Left lung (tissue), 10 donors: ENCODE results near the gene SDK1. TPM values are rescaled to one million over a fixed set of nuclear protein-coding genes. Genes with fewer than 3 reads are reported as not detected.
A peak's percentile ranks its signal among the peaks of the same experiment; 100 is the strongest.

ENCODE experiments used
- ATAC-seq: fragments of 200-7000 bp; cut with Tn5 transposase; one replicate; pipeline ENCODE4 v1.9.1; 2020; ENCODE audit warnings: moderate library complexity
- DNase-seq, 4 donors: peaks; one replicate each; pipeline ENCODE4 v3.0.0-alpha.2; 2013 to 2020
- H3K27ac ChIP-seq, 2 donors: fragments of 200-600 bp; sonication (generic) in 1 of 2; one replicate each; pipeline versions ENCODE4 v1.5.0 to v1.8.0; 2020 to 2021
- H3K27me3 ChIP-seq, 2 donors: fragments of 200-600 bp; sonication (generic) in 1 of 2; one replicate each; pipeline versions ENCODE4 v1.5.0 to v1.8.0; 2020 to 2021
- H3K36me3 ChIP-seq, 2 donors: fragments of 200-600 bp; sonication (generic) in 1 of 2; one replicate each; pipeline versions ENCODE4 v1.5.0 to v1.8.0; 2020 to 2021
- H3K4me1 ChIP-seq, 2 donors: fragments of 200-600 bp; one replicate each; pipeline ENCODE4 v1.8.0; 2021
- H3K4me3 ChIP-seq, 2 donors: fragments of 200-600 bp; sonication (generic) in 1 of 2; one replicate each; pipeline versions ENCODE4 v1.5.0 to v1.8.0; 2020 to 2021; ENCODE audit warnings: mild to moderate bottlenecking in 1 of 2
- H3K9me3 ChIP-seq, 2 donors: fragments of 200-600 bp; sonication (generic) in 1 of 2; one replicate each; pipeline versions ENCODE4 v1.5.0 to v1.8.0; 2020 to 2021
- intact Hi-C, 2 donors: fragments of 100-400 bp; cut with DNase I; formaldehyde crosslinking; loops; one replicate each; pipeline versions ENCODE4 v1.11.2 to v1.14.2; 2022
- polyA plus RNA-seq, 6 donors: library from polyadenylated mRNA; unstranded; fragments of 120-200 nt; gene quantifications; one replicate each; pipeline ENCODE4 v1.2.1, GENCODE V29; 2013; ENCODE audit not compliant: insufficient read length in 6 of 6
- total RNA-seq, 2 donors: library from RNA; stranded (reverse); fragmentation: NEBNext Ultra II Directional; extraction: Animal tissue kit (Norgen Biotek cat#: 25700); gene quantifications; one replicate each; pipeline ENCODE4 v1.2.1, GENCODE V29; 2021
- TF ChIP-seq, protein P1 (sequence below), 2 donors: fragments of 200-600 bp; sonication (generic) in 1 of 2; IDR thresholded peaks; one replicate each; pipeline versions ENCODE4 v1.5.0 to v1.8.0; 2021; ENCODE audit warnings: antibody characterized with exemption in 2 of 2
- donor health status: DM: no; HTN: yes; CAD: no.
- donor health status: DM: no; HTN: no; CAD: no.

The SDK1 gene
- total and polyA plus RNA-seq, 8 donors: 5.5 to 17.6 (median 13.0) TPM

DNA sequence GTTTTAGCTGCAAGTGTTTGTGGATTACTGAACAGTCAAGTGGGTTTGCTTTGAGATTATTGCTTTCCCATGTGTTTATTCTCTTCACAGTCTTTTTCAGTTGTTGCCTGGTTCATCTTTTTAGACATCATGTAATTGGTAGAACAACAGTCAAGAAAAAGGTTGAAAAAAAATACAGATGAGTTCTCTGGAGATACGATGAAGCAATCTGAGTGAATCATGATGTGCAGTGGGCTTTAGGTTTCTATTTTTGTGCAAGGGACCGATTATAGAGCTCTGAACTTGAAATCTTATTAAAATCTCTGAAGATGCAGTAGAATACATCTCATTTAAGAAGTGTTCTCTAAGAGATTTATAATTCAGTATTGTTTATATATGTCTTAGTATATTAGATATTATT, 145.7 kb downstream of the SDK1 start:
- intact Hi-C loops: no loop called here
- no peaks in the 10 kb centered on the region for H3K27me3 ChIP-seq
- no peak overlapping the region for H3K4me3 ChIP-seq
- TF ChIP-seq, protein P1, sequence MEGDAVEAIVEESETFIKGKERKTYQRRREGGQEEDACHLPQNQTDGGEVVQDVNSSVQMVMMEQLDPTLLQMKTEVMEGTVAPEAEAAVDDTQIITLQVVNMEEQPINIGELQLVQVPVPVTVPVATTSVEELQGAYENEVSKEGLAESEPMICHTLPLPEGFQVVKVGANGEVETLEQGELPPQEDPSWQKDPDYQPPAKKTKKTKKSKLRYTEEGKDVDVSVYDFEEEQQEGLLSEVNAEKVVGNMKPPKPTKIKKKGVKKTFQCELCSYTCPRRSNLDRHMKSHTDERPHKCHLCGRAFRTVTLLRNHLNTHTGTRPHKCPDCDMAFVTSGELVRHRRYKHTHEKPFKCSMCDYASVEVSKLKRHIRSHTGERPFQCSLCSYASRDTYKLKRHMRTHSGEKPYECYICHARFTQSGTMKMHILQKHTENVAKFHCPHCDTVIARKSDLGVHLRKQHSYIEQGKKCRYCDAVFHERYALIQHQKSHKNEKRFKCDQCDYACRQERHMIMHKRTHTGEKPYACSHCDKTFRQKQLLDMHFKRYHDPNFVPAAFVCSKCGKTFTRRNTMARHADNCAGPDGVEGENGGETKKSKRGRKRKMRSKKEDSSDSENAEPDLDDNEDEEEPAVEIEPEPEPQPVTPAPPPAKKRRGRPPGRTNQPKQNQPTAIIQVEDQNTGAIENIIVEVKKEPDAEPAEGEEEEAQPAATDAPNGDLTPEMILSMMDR (IDR thresholded peaks at IDR 0.05): no peak
- ATAC-seq: no peak
- H3K9me3 ChIP-seq: peaks cover 0 to 19% of the 10 kb centered on the region in 2 donors
- H3K27ac ChIP-seq: no peak overlapping the region
- H3K36me3 ChIP-seq: no peaks in the 10 kb centered on the region
- no peak for DNase-seq
- H3K4me1 ChIP-seq: no peaks in the 10 kb centered on the region

DNA sequence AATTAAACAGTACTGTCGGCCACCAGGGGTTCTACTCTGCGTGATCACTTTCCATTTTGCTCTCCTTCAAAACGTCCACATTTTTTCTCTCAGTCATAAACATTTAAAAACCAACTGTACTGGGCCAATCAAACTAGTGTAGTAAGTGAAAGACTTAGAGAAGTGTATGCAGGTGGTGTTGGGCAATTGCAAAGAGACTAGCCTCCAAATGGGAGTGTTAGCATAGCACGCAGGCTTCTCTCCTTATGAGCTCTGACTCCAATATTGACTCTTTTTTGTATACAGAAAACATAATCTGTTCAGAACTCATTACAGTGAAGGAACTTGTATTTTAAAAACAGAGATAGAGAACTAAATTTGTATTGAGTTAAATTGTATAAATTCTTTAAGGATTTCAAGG, 150.6 kb downstream of the SDK1 start:
- Histone ChIP-seq H3K27ac (no peak overlapping the region), H3K4me3 (no peak overlapping the region), H3K36me3 (no peaks in the 10 kb centered on the region), H3K4me1 (no peaks in the 10 kb centered on the region), H3K27me3 (no peaks in the 10 kb centered on the region), H3K9me3 (peaks cover 0 to 3% of the 10 kb centered on the region in 2 donors)
- DNase-seq (no peak), ATAC-seq (peak; percentile 96)
- intact Hi-C loops: no loop called here
- TF ChIP-seq, protein P1 (IDR thresholded peaks at IDR 0.05): no peak

DNA sequence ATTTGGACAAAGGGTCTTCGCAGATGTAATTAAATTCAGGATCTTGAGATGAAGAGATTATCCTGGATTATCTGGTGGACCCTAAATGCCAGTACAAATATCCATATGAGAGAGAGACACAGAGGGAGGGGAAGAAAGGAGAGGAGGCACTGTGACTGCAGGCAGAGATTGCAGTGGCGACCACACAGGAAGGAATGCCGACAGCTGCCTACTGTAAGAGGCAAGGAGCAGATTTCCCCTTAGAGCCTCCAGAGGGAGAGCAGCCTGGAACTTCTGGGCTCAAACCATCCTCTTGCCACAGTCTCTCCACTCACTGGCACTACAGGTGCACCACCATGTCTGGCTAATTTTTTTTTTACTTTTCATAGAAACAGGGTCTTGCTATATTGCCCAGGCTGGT, 152.3 kb downstream of the SDK1 start:
- H3K27me3 ChIP-seq: no peaks in the 10 kb centered on the region
- H3K4me3 ChIP-seq: no peak overlapping the region
- no peak for DNase-seq
- H3K4me1 ChIP-seq: no peaks in the 10 kb centered on the region
- ATAC-seq: no peak
- no peaks in the 10 kb centered on the region for H3K9me3 ChIP-seq
- no peaks in the 10 kb centered on the region for H3K36me3 ChIP-seq
- intact Hi-C loops: no loop called here
- TF ChIP-seq, protein P1 (IDR thresholded peaks at IDR 0.05): no peak
- H3K27ac ChIP-seq: no peak overlapping the region

GRCh38 chr7:3455806-3456595, 154.9 kb downstream of the SDK1 start:
- TF ChIP-seq, protein P1 (IDR thresholded peaks at IDR 0.05): no peak
- no peak overlapping the region for H3K27ac ChIP-seq

DNA sequence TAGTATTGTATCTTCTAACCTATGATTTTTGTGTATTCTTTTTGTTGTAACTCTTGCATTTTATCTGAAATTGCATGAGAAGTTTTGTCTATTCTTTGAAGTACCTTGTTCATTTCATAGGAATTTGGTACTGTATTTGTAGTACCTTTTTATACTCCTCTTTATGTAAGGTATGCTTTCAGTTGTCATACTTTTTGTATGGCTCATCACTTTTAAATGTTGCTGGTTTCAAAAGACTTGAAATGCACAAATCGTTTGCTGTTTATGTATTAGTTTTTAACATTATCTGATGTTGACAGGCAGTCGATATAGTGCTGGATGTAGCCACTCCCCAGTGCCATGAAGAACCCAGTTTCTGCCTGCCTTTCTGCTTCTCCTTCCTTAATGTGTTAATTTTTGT, 158.1 kb downstream of the SDK1 start:
- Histone ChIP-seq H3K9me3 (no peaks in the 10 kb centered on the region), H3K36me3 (no peaks in the 10 kb centered on the region), H3K27me3 (no peaks in the 10 kb centered on the region), H3K27ac (no peak overlapping the region), H3K4me1 (no peaks in the 10 kb centered on the region), H3K4me3 (no peak overlapping the region)
- intact Hi-C loops: no loop called here
- ATAC-seq (no peak), DNase-seq (no peak)
- TF ChIP-seq, protein P1 (IDR thresholded peaks at IDR 0.05): no peak

More at GRCh38 chr7:3455806-3456595, 154.9 kb downstream of the SDK1 start:
- Histone ChIP-seq H3K9me3 (no peaks in the 10 kb centered on the region), H3K36me3 (no peaks in the 10 kb centered on the region), H3K4me3 (no peak overlapping the region), H3K4me1 (no peaks in the 10 kb centered on the region), H3K27me3 (no peaks in the 10 kb centered on the region)
- intact Hi-C loops: no loop called here
- DNase-seq (no peak), ATAC-seq (no peak)
